Endothelial cell of umbilical vein (primary cell): ENCODE data around the gene GEMIN4. TPM values are rescaled to one million over a fixed set of nuclear protein-coding genes. Genes with fewer than 3 reads are reported as not detected.
"Not testable (repeated sequence)": the region's sequence is repeated elsewhere in the genome, so short reads cannot be mapped to it uniquely, and the experiment has no call there.

ENCODE experiments used
- BruUV-seq: library from RNA; stranded (reverse); fragments of 400-500 nt; replicated peaks from 2 replicates; lab custom pipeline; 2021; lab: Mats Ljungman, UMichigan
- CTCF ChIA-PET: fragments of 300-600, 350-600 bp; sonication (Branson Sonifier 250); formaldehyde crosslinking; loops from one replicate; lab custom pipeline; 2021; ENCODE audit warnings: antibody characterized with exemption, inconsistent platforms; lab: Charles Lee
- POLR2A ChIA-PET: fragments of 300-600, 350-600 bp; sonication (Branson Sonifier 250); formaldehyde crosslinking; loops from one replicate; lab custom pipeline; 2021; ENCODE audit warnings: antibody characterized with exemption, inconsistent platforms; lab: Charles Lee
- DNase-seq: peaks from one replicate; pipeline ENCODE4 v3.0.0-alpha.2; 2011; ENCODE audit warnings: low read depth, low spot score
- FAIRE-seq: peaks from 2 replicates; lab custom pipeline; 2011; peaks lifted over from hg19 to GRCh38; lab: Jason Lieb, UNC
- H2AFZ ChIP-seq: 2 replicates; pipeline ENCODE4 v1.6.0; 2012; ENCODE audit warnings: low read depth, low read length, control low read depth, inconsistent platforms
- H3K27ac ChIP-seq: 2 replicates; pipeline ENCODE4 v1.5.1; 2011; ENCODE audit warnings: low read depth, mild to moderate bottlenecking, control low read depth, low read length, moderate library complexity; ENCODE audit not compliant: insufficient read depth
- H3K27me3 ChIP-seq, 2 experiments: 2 replicates each; pipeline versions ENCODE4 v1.6.0 to v1.6.1; 2011; ENCODE audit warnings: low read length in 2 of 2, mixed read lengths in 1 of 2; ENCODE audit not compliant: control insufficient read depth in 2 of 2, insufficient read depth in 2 of 2
- H3K36me3 ChIP-seq, 2 experiments: 2 replicates in 1 of 2; 3 replicates in 1 of 2; pipeline ENCODE4 v1.5.1; 2011; ENCODE audit warnings: low read length in 2 of 2, mild to moderate bottlenecking in 1 of 2, moderate library complexity in 1 of 2; ENCODE audit not compliant: control insufficient read depth in 2 of 2, insufficient read depth in 2 of 2; ENCODE audit errors: extremely low read depth in 1 of 2
- H3K4me1 ChIP-seq: 3 replicates; pipeline ENCODE4 v1.5.1; 2011; ENCODE audit warnings: mild to moderate bottlenecking, low read length; ENCODE audit not compliant: control insufficient read depth, insufficient read depth; ENCODE audit errors: extremely low read depth
- H3K4me2 ChIP-seq: 2 replicates; pipeline ENCODE4 v1.6.1; 2011; ENCODE audit warnings: low read length, control low read depth, mixed read lengths; ENCODE audit not compliant: insufficient read depth
- H3K4me3 ChIP-seq, 3 experiments: fragments of 200-600 bp in 1 of 3; sonication (generic), shearing (Covaris generic) in 1 of 3; replicated peaks in 1 of 3; 2 replicates each; pipeline ENCODE4 v1.5.1; 2011 to 2016; ENCODE audit warnings: control low read depth in 3 of 3, low read length in 3 of 3, mild to moderate bottlenecking in 2 of 3, inconsistent platforms in 1 of 3, low read depth in 1 of 3, moderate library complexity in 1 of 3; ENCODE audit not compliant: insufficient read depth in 1 of 3
- H3K79me2 ChIP-seq: 2 replicates; pipeline ENCODE4 v1.6.0; 2012; ENCODE audit warnings: low read length, inconsistent platforms; ENCODE audit not compliant: control insufficient read depth, insufficient read depth
- H3K9ac ChIP-seq: replicated peaks from 2 replicates; pipeline ENCODE3; 2011; ENCODE audit warnings: low read length, control low read depth; ENCODE audit not compliant: insufficient read depth; ENCODE audit errors: extremely low read depth
- H3K9me1 ChIP-seq: replicated peaks from 3 replicates; pipeline ENCODE4 v1.6.0; 2011; ENCODE audit warnings: mild to moderate bottlenecking, low read length; ENCODE audit not compliant: control insufficient read depth, insufficient read depth; ENCODE audit errors: extremely low read depth
- H3K9me3 ChIP-seq: replicated peaks from 2 replicates; pipeline ENCODE4 v1.5.1; 2012; ENCODE audit warnings: low read length, inconsistent platforms; ENCODE audit not compliant: control insufficient read depth, insufficient read depth
- H4K20me1 ChIP-seq: replicated peaks from 2 replicates; pipeline ENCODE3; 2011; ENCODE audit warnings: mild to moderate bottlenecking, low read length; ENCODE audit not compliant: control insufficient read depth, insufficient read depth; ENCODE audit errors: extremely low read depth
- EZH2 ChIP-seq: IDR thresholded peaks from 2 replicates; pipeline ENCODE4 v1.6.1; 2012; ENCODE audit warnings: borderline replicate concordance, low read depth, mild to moderate bottlenecking, moderate library complexity, low read length, inconsistent platforms; ENCODE audit not compliant: severe bottlenecking
- GATA2 ChIP-seq: IDR thresholded peaks from 2 replicates; pipeline ENCODE4 v1.7.0; 2011; ENCODE audit warnings: low read depth, mild to moderate bottlenecking, moderate library complexity, mixed read lengths, low read length; ENCODE audit not compliant: insufficient read length, insufficient read depth
- JUN ChIP-seq: IDR thresholded peaks from 2 replicates; pipeline ENCODE4 v1.6.1; 2011; ENCODE audit warnings: borderline replicate concordance, low read depth; ENCODE audit not compliant: insufficient read length, insufficient read depth
- MYC ChIP-seq: IDR thresholded peaks from one replicate; pipeline ENCODE4 v1.6.1; 2011; ENCODE audit warnings: mild to moderate bottlenecking, low read depth, low read length
- POLR2A ChIP-seq: IDR thresholded peaks from 2 replicates; pipeline ENCODE4 v1.6.1; 2012; ENCODE audit warnings: low read depth, mild to moderate bottlenecking, control low read depth, low read length
- dilution Hi-C: fragments of 300-500 bp; cut with MboI; formaldehyde crosslinking; loops from one replicate; pipeline ENCODE4 v1.15.0; 2019; ENCODE audit warnings: low sequenced_read_pairs; ENCODE audit not compliant: extremely low pct_ligation_motif_present
- intact Hi-C: fragments of 100-400 bp; cut with micrococcal nuclease; formaldehyde crosslinking; loops from one replicate; pipeline ENCODE4 v1.10.0; 2022
- polyA plus RNA-seq, 4 experiments: library from polyadenylated mRNA; depleted of rRNA in 3 of 4; stranded (reverse) in 3 of 4; unstranded in 1 of 4; fragments of >200 nt; gene quantifications; 2 replicates each; pipeline versions ENCODE4 v1.2.1 to v1.2.3, GENCODE V29; 2011 to 2012; ENCODE audit warnings: missing spikeins in 1 of 4
- total RNA-seq: library from RNA; stranded (reverse); gene quantifications from 2 replicates; pipeline ENCODE4 v1.2.3, GENCODE V29; 2021
- TF ChIP-seq, protein P1 (sequence below): IDR thresholded peaks from 2 replicates; pipeline ENCODE4 v1.6.1; 2011; ENCODE audit not compliant: insufficient read depth, insufficient read length
- TF ChIP-seq, protein P2 (sequence below), 2 donors: IDR thresholded peaks; 1 replicate in 1 of 2; 2 replicates in 1 of 2; pipeline ENCODE4 v1.5.1; 2011; ENCODE audit warnings: low read length in 2 of 2, mild to moderate bottlenecking in 2 of 2, moderate library complexity in 2 of 2, control low read depth in 1 of 2, inconsistent platforms in 1 of 2, low read depth in 1 of 2; ENCODE audit not compliant: insufficient read depth in 1 of 2; ENCODE audit errors: extremely low read depth in 1 of 2

GEMIN4 gene
- total and polyA plus RNA-seq, 2 donors (not counting 3 experiments of a cell fraction or from before 2014, with no cell fraction given), result 23.5 to 29.9 TPM

DNA sequence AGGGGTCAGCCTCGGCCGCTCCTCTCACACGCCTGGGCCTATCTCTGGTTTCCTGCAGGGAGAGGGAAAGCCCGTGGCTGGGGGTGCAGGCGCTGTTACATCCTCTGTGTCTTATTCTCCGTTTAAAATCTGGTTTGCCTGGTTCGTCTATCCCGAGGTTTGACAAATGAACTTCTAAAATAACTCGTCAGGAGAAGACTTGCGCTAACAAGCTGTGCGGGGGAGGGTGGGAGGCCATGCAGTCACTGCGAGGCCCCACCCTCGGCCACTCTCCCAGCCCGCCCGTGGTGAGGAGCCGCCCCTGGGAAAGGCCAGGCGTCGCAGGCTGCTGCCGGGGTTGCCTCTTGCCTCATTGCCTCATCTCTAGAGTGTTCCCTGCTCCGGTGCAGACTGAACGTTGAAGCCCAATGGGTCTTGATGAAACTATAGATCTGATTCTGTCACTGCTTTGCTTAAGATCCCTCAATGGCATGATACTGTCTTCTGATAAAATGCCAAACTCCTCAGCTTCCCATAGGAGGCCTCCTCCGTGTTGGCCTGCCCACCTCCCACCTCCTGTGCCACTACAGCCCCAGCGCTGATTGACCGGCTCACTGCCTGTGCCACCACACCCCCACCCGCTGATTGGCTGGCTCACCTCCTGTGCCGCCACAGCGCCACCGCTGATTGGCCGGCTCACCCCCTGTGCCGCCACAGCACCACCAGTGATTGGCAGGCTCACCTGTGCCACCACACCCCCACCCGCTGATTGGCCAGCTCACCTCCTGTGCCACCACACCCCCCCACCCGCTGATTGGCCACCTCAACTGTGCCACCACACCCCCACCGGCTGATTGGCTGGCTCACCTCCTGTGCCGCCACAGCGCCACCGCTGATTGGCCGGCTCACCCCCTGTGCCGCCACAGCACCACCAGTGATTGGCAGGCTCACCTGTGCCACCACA lies 38.1 kb upstream of the GEMIN4 start:
- H3K4me3 ChIP-seq, H4K20me1 ChIP-seq, H3K4me2 ChIP-seq, H3K27ac ChIP-seq, H3K9ac ChIP-seq, H3K79me2 ChIP-seq, H3K27me3 ChIP-seq, H3K9me1 ChIP-seq, H3K9me3 ChIP-seq, intact Hi-C loops, H3K4me1 ChIP-seq, H2AFZ ChIP-seq, DNase-seq, FAIRE-seq, POLR2A ChIA-PET, BruUV-seq: not testable (repeated sequence)
- CTCF ChIA-PET, result interaction anchor here (15.3 kb wide), 1 partner anchor 190 kb away, joined by 341 read pairs; the partner anchor contains the start of gene NXN
- dilution Hi-C loops, result loop anchor here (25.0 kb wide), 1 partner anchor 197 kb away; the partner anchor contains the start of genes NXN and TIMM22
- H3K36me3 ChIP-seq, result peaks cover 12 to 15% of the 10 kb centered on the region in 2 experiments

GRCh38 chr17:789160-789840 lies 37.2 kb upstream of the GEMIN4 start:
- Histone ChIP-seq H3K9ac (no peak overlapping the region), H3K9me3 (no peaks in the 10 kb centered on the region), H3K79me2 (peaks cover 8% of the 10 kb centered on the region), H4K20me1 (no peaks in the 10 kb centered on the region), H3K36me3 (peaks cover 15% of the 10 kb centered on the region in 2 experiments), H3K9me1 (no peaks in the 10 kb centered on the region), H3K4me2 (no peak overlapping the region), H3K27me3 (no peaks in the 10 kb centered on the region), H3K4me1 (no peaks in the 10 kb centered on the region), H3K4me3 (no peak overlapping the region), H3K27ac (no peak overlapping the region), H2AFZ (no peak overlapping the region)
- ChIA-PET CTCF (interaction anchor here (0.8 to 15.3 kb wide), 3 partner anchors 190 to 207 kb away, joined by 3 to 341 read pairs (median 6); partner anchors contain the start of genes NXN and TIMM22), POLR2A (no interaction called here)
- no peak for DNase-seq
- intact Hi-C loops, result no loop called here
- FAIRE-seq, result no peak
- dilution Hi-C loops, result loop anchor here (25.0 kb wide), 1 partner anchor 198 kb away; the partner anchor contains the start of genes NXN and TIMM22
- BruUV-seq, result no TSS peak
- TF ChIP-seq, protein P1, sequence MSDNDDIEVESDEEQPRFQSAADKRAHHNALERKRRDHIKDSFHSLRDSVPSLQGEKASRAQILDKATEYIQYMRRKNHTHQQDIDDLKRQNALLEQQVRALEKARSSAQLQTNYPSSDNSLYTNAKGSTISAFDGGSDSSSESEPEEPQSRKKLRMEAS, result no peak
- TF ChIP-seq POLR2A (no peak), MYC (no peak), EZH2 (no peak), GATA2 (no peak), JUN (no peak)
- TF ChIP-seq, protein P2, sequence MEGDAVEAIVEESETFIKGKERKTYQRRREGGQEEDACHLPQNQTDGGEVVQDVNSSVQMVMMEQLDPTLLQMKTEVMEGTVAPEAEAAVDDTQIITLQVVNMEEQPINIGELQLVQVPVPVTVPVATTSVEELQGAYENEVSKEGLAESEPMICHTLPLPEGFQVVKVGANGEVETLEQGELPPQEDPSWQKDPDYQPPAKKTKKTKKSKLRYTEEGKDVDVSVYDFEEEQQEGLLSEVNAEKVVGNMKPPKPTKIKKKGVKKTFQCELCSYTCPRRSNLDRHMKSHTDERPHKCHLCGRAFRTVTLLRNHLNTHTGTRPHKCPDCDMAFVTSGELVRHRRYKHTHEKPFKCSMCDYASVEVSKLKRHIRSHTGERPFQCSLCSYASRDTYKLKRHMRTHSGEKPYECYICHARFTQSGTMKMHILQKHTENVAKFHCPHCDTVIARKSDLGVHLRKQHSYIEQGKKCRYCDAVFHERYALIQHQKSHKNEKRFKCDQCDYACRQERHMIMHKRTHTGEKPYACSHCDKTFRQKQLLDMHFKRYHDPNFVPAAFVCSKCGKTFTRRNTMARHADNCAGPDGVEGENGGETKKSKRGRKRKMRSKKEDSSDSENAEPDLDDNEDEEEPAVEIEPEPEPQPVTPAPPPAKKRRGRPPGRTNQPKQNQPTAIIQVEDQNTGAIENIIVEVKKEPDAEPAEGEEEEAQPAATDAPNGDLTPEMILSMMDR (IDR thresholded peaks at IDR 0.05; ENCODE audit: extremely low read depth in 1 of 2, insufficient read depth in 1 of 2, low read depth in 1 of 2, low read length in 2 of 2), result no peak
